Adrenal gland (tissue), 5 donors: ENCODE data around the gene ZFP1.

Source experiments
- POLR2A ChIP-seq, 2 donors: fragments of 450-650 bp; IDR thresholded peaks; one replicate each; pipeline ENCODE4 v1.6.1; 2017; ENCODE audit warnings: antibody characterized with exemption in 2 of 2, mild to moderate bottlenecking in 2 of 2, moderate library complexity in 1 of 2
- TF ChIP-seq, protein P1 (sequence below), 6 experiments: fragments of 450-650 bp in 4 of 6; fragments of 200-600 bp in 2 of 6; sonication (generic) in 1 of 6; IDR thresholded peaks; 1 replicate in 5 of 6; 2 replicates in 1 of 6; pipeline versions ENCODE4 v1.5.1 to v1.8.0; 2016 to 2021; ENCODE audit warnings: antibody characterized with exemption in 6 of 6, mild to moderate bottlenecking in 2 of 6, moderate library complexity in 1 of 6
- donor health status: DM: no; HTN: no; CAD: no.

DNA sequence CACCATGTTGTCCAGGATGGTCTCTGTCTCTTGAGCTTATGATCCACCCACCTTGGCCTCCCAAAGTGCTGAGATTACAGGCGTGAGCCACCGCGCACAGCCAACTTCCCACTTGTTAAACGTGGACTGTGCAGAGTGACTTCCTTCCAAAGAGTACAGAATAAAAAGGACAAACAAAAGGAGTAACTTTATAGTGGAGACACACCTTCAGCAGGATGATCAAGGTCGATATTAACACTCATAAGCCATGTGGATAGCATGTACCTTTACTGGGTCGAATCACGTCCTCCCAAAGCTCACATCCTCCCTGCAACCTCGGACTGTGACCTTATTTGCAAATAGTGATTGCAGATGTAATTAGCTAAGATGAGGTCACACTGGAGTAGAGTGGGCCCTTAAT, 10.1 kb upstream of the ZFP1 start:
- TF ChIP-seq, protein P1, sequence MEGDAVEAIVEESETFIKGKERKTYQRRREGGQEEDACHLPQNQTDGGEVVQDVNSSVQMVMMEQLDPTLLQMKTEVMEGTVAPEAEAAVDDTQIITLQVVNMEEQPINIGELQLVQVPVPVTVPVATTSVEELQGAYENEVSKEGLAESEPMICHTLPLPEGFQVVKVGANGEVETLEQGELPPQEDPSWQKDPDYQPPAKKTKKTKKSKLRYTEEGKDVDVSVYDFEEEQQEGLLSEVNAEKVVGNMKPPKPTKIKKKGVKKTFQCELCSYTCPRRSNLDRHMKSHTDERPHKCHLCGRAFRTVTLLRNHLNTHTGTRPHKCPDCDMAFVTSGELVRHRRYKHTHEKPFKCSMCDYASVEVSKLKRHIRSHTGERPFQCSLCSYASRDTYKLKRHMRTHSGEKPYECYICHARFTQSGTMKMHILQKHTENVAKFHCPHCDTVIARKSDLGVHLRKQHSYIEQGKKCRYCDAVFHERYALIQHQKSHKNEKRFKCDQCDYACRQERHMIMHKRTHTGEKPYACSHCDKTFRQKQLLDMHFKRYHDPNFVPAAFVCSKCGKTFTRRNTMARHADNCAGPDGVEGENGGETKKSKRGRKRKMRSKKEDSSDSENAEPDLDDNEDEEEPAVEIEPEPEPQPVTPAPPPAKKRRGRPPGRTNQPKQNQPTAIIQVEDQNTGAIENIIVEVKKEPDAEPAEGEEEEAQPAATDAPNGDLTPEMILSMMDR (IDR thresholded peaks at IDR 0.05): no peak
- no peak for TF ChIP-seq POLR2A (IDR thresholded peaks at IDR 0.05)
